Muscle of arm (tissue), 12 donors: Measurements from ENCODE around the gene ADAM19. TPM values are rescaled to one million over a fixed set of nuclear protein-coding genes. Genes with fewer than 3 reads are reported as not detected.

Source experiments
- DNase-seq: peaks from one replicate; pipeline ENCODE4 v3.0.0-alpha.2; 2013
- polyA plus RNA-seq, 12 donors: library from polyadenylated mRNA; unstranded; fragments of 120-200 nt; gene quantifications; one replicate each; pipeline ENCODE4 v1.2.1, GENCODE V29; 2013; ENCODE audit not compliant: insufficient read length in 12 of 12

Gene ADAM19
- polyA plus RNA-seq, 12 donors: 14.8 to 64.0 (median 20.3) TPM

DNA sequence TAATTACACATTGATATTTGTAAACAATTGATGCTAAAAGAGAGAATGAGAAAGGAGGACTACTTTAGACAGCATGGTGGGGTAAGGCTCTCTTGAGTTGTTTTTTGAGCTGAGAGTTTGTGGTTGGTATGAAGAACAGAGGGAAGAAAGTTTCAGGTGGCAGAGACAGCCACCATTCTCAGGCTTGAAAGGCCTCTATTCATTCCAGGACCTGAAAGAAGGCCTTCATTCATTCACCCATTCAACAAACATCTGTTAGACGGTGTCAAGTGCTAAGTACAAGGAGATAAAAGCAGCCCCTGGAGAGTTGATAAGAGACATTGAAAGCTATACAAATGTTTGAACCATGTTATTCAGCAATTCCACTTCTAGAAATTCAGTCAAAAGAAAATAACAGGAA lies 21.7 kb upstream of the ADAM19 start:
- DNase-seq: no peak

DNA sequence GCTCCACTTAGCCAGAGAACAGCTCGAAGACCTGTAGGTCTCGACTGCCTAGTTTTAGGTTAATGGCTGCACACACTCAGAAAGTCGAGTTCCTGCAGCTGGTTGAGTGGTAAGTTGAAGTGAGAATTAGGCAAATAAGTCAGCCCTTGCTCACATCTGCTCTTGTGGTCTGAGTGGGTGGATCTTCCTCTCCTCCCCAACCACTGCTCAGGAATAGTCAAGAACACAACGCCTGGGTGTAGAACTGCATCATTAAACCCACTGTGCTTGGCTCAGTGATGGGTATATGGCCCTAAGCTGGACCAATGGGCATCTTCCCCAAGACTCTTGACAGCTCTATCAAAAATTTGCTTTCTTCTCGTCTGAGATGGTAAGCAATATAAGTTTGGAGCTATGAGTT lies 20.9 kb upstream of the ADAM19 start:
- no peak for DNase-seq

DNA sequence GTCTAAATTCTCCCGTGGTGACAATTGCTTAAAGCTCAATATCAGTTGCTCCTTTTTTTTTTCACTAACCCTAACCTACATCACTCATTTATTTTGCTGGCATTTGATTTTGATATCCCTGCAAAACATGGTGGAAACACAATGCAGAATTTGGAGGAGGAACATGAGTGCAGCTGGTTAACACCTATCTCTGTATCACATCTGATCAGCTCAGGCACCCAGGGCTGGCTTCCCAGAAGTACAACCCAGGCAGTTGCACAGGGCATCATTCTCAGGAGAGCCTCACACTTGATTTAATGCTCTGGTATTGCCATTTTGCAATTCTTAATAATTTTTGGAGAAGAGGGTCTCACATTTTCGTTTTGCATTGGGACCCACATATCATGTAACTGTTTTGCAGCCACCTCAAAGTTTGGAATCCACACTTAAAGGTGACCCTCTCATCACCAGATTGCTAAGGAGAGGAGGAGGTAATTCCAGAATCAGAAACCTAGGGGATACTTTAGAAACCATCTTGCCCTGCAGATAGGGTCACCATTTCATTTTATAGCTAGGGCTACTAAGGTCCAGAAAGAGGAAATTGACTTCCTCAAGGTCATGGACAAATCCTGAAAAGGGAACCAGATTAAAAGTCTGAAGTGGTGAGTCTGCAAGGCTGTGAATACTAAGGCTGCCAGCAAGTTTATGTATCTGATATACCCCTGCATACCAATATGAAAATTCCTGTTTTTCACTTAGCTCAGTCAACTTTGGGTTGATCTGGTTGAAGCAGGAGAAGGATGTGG lies 19.3 kb upstream of the ADAM19 start:
- no peak for DNase-seq

DNA sequence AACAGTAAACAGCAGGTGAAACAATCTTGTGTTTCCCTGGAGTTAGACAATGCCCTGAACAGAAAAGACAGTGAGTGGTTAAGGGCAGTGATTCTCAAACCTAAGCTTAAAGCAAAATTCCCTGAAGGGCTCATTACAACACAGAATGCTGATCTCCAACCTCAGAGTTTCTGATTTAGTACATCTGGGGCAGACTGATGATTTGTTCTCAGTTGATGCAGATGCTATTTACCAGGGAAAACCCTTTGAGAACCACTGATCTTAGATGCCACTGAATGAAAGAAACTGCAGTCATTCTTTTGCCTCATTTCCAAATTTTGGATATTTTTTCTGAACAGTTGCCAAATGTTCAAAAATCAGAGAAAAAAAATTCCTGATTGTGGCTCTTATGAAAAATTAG lies 18.7 kb upstream of the ADAM19 start:
- DNase-seq: no peak

DNA sequence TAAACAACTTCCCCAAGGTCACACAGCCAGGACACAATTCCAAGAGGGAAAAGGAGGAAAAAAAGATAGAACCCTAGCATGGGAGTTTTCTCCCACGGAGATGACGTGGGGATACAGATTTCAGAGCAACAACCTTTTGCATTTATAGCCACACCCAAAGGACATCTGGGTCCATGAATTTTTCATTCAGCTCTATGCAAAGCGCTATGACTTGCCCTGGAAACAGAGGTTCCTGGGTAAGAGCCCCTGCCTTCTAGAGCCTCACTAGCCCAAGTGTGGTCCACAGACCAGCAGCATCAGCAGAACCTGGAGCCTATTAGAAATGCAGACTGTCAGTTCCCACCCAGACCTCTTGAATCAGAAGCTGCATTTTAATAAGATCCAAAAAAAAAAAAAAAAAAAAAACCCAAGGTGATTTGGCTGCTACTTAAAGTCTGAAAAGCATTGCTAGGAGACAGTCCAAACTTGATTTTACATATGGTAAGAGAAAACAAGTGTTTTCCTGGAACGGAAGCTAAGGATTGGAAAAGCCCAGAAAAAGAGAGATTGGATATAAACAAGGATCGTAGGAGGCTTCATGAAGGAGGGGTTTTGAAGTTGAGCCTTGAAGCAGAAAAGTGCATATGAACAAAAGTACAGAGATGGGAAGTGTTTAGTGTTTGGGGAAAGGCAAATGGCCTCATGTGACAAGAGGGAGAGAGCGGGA lies 17.6 kb upstream of the ADAM19 start:
- no peak for DNase-seq

DNA sequence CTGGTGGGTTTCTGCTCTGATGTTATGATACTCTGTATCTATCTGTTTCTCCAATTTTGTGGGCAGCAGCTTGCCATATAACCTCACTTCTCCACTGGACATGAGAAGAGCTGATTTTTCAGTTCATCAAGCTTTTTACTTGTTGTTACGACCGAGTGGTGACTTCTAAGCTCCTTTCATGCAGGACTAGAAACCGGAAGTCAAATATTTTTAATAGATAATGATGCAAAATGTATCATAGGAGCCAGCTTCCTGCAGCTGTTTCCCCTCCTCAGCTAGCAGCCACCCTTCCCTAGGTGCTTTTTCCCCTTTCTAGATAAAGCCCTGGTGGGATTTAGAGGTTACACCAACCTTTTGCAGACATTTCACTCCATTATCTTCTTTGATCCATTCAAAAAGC lies 17.0 kb upstream of the ADAM19 start:
- DNase-seq: no peak

DNA sequence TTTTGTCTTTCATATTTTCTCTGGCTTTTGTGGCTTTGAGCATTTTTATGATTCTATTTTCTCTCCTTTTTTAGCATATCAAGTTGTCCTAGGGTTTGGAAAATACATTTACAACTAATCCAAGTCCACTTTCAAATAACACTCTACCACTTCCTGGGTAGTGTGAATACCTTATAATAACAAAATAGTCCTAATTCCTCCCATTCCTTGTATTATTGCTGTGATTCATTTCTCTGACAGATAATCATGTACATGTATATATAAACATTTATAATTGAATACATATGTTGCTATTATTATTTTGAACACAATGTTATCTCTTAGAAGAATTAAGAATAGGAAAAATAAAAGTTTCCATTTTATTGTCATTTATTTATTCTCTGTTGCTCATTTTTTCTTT lies 14.9 kb upstream of the ADAM19 start:
- DNase-seq: no peak

DNA sequence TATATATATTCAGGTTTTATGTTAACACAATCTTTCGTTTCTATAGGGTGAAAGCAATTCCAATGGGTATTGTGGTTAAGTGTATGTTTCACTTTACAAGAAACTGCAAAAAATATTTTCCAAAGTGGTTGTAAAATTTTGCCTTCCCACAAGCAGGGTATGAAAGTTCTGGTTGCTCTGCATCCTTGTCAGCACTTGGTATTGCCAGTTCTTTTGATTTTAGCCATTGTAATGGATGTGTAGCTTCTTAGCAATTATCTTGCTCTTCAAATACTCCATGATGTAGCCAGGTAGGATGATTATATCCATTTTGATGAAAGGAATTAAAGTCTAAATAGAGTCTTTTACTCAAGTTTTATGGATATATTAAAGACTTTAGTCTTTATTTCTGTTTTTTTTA lies 9.1 kb upstream of the ADAM19 start:
- no peak for DNase-seq

DNA sequence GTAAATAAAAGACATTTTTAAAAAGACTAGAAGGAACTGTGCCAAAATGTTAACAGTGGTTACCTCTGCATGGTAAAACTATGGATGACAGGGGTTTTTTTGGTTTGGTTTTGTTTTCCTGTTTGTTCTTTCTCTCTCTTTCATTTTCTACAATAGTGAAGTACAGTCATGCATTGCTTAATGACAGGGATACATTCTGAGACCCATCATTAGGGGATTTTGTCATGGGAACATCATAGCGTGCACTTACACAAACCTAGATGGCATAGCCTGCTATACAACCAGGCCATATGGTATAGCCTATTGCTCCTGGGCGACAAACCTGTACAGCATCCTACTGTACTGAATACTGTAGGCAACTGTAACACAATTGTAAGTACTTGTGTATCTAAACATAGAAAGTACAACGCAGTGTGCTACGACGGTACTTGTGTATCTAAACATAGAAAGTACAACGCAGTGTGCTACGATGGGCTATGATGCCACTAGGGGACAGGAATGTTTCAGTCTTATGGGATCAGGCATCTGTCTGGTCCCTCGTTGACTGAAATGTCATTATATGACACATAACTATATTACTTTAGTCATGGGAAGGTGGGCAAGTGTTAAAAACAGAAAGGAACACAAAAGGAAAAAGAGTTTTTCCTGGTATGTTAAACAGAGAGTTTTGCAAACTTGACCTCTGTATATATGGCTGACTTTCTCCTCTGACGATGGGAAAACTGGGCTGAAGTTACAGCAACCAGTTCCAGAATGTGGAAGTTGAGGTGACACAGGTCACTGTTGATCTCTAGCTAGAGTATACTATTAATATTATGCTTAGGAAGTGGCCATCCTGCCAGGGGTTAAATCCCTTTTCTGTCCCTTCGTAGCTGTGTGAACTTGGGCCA lies 7.4 kb upstream of the ADAM19 start:
- no peak for DNase-seq

DNA sequence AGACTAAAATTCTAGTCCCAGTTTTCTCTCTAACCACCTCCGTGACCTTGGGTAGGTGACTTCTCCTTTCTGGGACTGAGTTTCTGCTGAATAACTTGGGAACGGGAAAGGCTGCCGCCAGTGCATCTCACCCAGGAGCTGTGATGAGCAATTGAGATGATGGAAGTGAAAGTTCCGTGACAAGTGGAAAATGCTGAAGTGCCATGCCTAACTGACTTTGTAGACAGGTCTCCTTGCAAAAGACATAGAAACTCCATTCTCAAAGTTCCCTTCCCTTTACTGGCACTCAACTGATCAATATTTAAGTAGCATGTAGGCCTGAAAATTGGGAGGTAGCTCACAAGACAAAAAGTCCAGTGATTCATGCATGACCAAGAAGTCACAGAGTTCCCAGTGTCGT lies 6.3 kb upstream of the ADAM19 start:
- no peak for DNase-seq

DNA sequence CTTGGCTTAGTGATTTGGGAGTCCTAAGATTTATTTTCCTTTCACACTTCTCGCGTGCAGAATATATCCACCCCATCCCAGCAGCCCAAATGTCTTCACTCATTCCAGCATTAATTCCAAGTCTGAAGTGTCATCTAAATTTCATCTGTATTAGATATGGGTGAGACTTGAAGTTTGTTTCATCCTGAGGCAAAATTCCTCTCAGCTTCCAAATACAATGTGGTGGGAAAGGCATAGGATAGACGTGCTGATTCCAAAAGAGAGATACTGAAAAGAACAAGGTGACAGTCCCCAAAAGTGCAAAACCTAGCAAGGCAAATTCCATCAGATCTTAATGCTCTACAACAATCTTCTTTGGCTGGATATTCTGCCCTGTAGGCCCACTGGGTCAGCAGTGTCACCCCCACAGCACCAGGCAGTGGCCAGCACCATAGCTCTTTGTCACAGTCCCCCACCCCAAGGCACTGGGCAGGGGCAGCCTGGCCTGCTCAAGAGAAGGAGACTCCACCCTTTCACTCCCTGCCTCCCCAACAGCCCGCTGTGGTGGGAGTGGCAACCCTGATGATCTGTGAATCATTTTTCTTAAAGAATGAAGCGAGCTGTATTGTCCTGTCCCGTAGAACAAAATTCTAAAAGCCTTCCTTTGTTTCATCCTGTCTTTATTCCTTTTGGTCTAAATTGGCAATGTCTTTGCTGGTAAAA lies 2.7 kb upstream of the ADAM19 start:
- DNase-seq: no peak

DNA sequence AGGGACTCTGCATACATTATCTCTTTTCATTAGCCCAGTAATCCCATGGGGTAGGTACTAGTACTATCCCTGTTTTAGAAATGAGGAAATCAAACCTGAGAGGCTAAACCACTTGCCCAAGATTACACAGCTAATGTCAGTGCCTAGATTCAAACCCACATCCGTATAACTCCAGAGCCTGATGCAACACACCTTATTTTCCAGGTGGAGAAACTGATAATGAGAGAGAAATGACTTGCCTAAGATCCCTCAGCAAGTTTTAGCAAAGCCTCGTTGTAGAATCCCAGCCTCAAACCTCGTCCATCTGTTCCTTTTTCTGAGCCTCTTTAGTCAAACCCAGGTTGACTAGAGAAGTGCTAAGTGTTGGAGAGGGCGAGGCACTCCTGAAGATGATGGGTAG lies 1.1 kb upstream of the ADAM19 start:
- DNase-seq: no peak

DNA sequence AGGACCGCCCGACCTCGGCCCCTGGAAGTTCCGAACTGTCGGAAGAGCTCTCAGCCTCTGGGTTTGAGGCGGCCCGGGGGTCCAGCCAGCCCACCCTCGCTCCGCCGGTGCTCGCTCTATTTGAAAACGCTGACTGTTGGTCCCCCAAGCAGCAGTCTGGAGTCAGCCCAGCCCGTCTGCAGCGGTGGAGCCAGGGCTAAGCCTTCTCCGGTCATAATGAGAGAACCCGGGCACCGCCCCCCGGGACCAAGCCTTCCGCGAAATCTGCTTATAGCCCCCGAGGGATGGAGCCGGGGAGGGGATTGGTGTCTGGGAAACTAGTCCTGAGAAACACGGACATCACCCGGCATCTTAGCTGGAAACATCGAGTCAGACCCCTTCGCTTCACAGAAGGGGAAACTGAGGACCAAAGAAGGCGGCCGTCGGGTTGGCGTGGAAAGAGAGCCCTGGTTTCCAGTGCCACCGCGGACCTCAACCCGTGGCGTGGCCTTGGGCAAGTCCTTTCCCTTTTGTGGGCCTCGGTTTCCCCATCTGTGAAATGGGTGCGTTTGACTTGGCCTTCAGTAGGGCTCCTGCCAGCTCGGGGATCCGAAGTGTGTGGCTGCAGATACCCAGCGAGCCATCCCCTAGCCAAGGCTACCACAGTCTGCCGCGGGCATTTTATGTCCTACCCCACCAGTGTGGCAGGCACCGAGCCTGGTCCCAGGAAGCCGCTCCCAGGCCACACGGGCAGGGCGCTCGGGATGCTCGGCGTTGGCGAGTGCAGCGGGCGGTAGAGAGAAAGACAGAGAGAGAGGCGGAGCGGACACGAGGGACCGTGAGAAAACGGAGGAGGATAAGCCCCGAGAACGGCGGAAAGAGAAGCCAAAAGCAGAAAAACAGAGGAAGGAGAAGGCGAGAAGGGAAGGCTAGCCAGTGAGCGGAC lies 857 bp downstream of the ADAM19 start:
- no peak for DNase-seq

DNA sequence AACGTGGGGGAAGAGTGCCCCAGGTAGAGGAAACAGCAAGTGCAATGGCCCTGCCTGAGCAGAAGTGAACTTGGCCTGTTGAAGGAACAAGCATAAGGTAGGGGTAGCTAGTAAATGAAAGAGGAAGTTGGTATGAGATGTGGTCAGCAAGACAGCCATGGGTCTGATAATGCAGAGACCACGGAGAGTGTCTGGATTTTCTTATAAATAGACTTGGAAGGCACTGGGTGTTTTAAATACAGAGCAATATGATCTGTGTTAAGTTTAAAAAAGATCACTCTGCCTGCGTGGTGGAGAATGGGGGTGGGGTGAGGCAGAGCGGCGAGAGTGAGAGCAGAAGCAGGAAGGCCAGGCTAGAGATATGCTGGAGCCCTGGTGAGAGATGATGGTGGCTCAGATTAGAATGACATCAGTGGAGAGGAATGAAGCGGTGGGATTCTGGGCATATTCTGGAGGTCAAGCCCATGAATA lies 4.2 kb downstream of the ADAM19 start:
- no peak for DNase-seq

DNA sequence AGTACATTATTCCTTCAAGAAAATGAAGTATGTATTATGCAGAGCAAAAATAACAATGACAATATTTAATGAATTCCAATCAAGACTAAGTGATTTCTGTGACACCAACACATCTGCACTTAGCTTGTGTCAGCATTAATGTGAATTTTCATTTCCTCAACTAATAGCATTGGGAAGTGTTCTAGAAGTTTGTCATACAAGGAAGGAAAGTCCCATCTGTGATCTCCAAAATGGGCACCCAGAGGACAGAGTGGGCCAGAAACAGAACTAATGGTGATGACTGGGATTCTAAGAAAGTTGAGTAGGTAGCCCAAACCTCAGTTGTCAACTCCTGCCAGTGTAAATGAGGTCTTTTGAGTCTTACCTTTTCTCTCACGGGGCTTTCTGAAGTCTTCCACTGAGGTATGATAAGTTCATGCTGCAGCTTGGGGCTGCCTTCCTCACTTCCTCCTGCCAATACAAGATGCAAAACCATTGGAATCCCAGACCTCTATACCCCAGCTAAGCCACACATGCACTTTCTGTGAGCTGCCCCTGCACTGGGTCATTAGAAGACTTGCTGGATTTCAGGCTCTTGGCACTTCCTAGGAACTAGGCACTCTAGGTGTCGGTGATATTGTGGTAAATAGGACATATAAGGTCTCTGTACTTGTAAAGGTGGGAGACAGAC lies 4.9 kb downstream of the ADAM19 start:
- DNase-seq: no peak

DNA sequence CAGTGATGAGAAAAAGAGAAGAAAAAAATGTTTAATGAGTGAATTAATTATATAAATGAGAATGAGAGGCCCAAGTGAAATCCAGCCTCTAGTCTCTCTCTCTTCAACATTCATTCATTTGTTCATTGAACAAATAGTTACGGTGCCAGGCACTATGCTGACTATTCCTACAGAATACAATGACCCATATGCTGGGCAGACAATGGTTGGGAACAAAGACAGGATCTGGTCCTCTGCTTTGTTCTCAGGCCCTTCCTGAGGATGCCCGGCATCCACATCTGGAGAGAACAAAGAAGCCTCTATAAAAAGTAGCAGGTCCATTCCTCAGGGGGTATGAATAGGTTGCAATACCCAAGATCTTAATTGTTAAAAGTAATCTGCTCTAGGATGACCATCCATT lies 6.9 kb downstream of the ADAM19 start:
- no peak for DNase-seq

DNA sequence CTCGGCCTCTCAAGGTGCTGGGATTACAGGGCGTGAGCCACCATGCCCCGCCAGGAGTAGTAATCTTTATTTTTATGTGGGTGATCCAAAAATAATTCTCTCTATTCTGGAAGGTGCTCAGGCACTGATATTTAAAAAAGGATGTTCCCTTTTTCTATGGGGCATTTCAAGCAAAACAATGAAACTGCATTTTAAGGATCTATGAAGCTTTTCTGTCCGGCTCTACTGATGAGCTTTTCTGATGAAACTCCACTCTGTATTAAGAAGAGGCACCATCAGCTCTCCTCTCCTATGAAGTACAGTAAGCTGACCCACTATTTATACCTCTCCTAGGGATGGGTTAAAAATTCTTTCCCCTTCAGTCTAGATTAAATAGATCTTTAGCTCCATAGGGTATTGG lies 7.4 kb downstream of the ADAM19 start:
- DNase-seq: no peak

DNA sequence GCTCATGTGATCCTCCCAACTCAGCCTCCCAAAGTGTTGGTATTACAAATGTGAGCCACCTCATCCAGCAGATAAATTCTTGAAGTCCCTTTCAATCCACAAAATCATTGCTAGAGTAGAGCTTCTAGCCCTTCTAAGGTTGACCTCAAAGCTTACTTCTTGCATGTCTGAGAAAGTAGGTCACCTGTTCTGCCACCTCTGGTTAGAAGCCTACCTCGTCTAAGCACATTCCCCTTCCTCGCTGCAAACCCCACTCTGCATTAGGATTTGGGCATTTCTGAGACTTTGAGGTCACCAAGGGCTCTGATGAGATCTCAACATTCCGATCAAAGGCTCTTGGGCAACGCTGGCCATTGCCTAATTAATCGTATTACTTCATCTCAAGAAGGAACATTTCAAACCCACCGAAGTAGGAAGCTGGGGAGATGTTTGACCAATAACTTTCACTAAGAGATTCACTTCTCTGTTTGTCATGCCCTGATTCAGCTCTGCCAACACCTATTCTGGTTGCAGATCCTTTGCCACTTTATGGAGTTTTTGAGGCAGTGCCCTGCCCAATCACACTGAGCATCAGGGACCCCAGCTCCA lies 8.6 kb downstream of the ADAM19 start:
- no peak for DNase-seq

DNA sequence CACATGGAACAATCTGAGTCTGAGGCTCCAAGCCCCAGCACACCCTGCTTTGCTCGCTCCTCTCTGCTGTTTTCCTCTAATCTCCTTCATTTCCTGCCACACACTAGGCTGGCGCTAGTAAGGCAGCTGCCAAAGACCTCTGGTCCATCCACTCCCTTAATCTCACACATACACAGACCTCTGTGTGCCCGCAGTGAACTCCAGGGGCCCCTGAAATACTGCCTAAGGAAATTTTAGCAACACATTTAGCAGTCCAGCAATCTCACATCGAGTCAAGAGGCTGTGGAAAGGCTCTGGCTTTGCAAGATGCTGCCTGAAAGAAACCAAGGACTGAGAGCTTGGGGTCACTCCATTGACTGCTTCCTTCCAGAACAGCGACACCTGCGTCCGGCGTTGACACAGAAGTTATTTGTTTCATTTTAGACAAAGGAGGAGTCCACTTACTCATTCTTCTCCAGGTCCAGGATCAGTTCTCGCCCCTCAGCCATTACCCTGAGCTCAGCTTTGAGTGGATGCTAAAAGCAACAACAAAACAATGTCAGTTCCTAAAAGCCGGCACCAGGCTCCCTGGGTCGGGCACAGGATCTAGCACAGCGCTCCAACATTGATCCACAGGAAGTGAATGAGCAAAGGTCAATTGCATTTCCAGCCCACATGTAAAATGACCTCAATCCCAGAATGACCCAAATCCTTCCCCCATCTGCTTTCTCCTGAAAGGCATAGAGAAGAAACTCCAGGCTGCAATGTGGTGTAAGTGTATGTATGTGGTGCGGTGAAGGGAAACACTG lies 11.5 kb downstream of the ADAM19 start:
- no peak for DNase-seq
